ENCODE data around the gene FOXO3.
A peak's percentile ranks its signal among the peaks of the same experiment; 100 is the strongest.
"Not testable (repeated sequence)": the region's sequence is repeated elsewhere in the genome, so short reads cannot be mapped to it uniquely, and the experiment has no call there.

Gene FOXO3

DNA sequence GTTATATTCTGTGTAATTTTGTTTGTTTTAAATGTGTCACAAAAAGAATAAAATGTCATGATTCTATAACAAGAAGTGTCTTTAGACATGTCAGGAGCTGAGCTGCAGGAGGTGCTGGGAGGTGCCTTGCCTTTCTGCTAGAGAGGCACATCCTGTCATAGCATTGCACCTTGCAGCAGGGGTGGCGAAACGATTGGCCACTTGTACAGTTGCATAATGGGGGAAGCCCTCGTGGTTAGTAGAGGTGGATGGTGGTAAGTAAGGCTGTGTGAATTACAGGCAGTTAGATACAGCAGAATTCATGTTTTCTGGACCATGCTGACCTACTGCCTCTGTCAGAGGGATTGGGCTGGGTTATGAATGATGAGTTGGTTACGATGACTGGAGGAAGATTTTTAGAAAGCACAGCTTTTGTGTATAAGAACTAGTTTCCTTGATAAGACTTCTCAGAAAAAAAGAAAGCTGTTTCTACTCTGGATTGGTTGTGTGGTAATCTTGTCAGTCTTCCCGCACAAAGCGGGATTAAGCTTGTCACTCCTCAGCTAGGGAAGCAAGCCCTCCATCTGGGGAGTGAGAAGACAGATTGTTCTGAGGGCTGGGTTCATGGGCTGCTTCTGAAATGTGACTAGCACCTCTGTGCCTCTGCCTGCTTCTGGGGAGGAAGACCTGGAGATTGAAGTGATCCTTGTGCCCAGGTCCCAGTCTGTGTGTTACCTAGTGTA, 74.9 kb downstream of the FOXO3 start:
- DNase-seq = no peak

DNA sequence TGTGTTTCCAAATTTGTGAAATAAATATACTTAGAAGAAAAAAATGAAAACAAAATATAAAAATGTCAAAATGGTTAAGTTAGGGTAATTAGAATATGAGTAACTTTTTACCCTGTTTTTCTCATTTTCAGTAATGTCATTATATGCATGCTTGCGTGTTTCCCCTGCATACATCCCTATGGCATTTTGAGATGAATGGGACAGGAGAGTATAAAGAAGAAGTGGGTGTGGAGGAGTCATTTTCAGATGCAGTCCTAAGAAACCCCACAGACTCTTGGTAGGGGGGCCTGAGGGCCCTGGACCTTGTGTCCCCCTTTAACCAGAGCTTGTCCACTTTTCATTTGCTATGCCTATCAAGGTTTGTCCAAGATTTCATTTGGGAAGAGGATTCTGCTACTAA, 77.2 kb downstream of the FOXO3 start:
- DNase-seq = no peak

DNA sequence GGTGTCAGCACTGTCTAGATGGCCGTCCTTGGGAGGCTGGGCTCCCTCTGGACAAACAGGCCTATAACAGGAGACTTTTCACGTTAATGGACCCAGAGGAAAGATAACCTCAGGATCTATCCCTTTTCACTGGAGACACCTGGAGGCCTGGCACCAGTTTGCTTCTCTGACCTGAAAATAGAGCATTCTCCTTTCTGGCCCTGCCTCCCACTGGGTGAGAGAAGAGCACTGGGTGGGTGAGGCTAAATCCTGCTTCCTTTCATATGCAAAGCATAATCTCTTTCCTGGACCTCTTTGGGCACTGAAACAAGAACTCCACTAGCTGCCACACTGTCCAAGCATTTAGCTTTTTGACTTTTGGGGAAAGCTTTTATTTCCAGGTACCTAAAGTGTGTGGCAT, 78.3 kb downstream of the FOXO3 start:
- no peak for DNase-seq

DNA sequence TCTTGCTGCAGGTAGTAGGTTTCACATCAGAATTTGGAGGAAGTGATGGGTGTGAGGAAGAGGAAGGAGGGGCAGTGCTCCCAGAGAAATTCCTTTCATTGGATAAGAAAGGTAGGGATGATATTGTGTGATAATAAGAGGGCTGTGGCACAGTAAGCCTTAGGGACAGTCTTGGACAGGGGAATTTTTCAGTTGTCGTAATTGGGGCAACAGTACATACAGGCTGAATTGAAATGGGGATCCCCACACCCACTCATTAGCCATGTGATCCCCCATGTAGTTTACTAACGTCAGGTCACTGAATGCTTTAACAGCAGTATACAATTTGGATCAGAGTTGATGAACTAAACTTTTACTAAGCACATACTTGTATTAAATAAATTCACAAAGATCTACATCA, 79.4 kb downstream of the FOXO3 start:
- no peak for DNase-seq

DNA sequence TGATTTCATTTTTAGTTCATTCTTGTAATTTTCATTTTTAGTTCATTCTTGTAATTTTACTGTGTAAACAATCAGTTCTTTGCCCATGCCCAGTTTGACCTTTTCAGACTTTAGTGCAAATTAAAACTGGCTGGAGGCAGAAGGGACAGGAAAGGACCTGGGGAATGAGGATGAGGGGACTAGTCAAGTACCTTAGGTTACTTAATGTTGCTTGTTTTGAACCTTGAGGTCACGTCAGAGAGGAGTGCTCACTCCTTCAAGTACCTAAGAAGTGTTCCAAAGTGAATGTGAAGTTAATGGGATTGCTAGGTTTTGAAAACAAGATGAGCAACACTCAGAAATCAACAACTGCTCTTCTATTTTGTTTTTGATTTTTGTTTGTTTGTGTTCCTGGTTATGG, 82.5 kb downstream of the FOXO3 start:
- DNase-seq = no peak

DNA sequence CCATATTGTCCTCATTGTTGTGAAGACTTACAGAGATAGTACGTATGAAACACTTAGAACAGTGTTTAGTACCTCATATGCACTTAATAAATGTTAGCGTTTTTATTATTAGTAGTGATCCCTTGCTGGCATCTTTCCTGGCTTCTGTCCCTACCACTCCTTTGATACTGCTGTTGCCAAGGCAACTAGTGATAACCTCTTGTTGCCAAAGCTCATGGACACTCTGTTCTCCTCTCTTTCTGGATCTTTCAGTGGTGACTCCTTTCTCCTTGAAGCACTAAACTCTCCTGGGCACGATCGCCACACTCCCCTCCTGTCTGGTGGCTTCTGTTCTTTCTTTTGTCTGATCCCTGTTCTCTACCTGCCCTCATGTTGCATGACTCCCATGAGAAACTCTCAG, 83.5 kb downstream of the FOXO3 start:
- DNase-seq = no peak

DNA sequence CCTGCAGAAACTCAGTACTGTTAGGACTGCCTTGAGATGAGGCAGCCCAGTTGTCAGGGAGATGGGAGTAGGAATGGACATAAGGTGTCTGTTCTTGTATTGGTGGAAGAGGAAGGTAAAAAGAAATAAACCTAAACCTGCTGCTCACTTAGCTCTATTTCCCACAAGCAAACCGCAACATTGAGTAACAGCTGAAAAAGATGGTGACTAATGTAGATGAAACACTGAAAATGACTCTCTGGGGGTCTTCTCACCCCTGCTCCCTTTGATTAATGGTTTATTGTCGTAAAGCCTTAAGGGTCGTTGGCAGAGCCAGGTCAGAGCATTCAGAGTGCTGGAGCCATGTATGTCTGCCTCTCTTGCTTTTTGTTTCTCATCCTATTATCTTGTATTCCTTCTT, 87.5 kb downstream of the FOXO3 start:
- DNase-seq = no peak

DNA sequence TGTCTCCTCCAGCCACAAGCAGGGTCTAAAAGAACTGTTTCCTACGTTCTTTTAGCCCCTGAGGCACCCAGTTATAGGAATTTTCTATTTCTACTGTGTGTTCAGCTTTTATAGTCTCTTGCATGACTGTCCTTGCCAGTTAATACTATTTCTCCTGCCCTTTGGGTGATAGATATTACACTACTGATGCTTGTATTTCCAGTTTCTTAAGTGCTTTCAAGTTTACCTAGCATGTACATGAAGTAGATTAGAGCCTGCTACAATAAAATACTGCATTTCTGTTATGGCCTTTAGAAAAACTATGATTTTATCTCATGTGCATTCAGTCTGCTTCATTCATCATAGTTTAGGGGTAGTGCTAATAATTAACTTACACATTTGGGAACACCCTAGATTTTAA, 89.6 kb downstream of the FOXO3 start:
- DNase-seq = no peak

DNA sequence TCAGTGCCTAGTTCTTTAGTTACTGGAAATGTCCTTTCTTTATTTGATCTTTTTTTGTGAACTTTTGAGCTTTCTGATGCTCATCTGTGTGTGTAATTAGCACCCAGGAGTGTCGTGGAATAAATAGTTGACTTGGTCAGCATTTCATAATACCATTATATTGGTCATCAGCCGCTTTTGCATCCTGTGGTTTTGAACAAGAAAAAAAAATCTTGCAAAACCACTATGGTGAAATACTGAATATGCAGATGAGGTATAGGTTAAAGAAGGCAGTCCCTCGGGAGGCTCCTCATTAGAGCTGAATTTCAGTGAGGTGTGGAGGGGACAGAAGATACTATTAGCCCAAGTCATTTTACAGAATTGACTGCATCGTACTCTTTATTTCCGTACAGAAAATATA, 90.1 kb downstream of the FOXO3 start:
- no peak for DNase-seq

DNA sequence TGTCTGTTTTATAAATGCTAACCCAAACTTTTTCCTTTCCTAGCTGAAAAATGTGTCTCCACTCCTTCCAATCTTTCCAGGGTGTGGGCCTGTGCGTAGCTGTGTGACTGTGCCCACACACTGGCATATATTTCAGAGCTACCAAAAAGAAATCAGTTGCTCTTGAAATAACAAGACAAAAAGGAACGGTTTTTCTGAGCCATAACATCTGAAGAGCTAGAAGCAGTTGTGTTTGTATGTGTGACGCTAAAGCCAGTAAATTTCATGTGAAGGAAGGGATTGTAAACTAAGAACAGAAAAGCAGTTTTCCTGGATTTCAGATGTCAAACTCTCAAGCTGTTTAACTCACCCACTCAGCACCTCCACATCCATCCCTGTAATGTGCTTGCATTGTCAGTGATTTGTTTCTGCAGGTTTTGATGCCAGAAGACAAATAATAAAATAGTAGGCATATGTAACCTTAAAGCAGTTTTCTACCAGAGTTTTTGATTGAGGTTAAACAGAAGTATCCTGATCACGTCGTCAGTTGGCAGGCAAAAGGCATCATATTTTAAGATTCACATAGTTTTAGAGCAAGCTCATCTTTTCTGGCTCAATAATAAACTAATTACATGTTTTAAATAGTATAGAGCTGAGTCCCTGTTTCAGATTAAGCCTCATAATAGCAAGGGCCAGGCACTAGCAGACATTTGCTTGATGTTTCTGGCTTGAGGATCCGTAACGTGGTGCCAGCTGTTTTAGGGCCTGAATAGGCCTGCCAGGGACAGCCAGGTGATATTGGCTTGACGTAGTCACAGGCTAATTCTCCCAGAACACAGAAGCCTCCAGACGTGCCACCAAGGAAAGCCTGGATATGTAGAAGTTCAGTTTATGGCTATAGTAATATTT, 90.9 kb downstream of the FOXO3 start:
- DNase-seq = no peak

DNA sequence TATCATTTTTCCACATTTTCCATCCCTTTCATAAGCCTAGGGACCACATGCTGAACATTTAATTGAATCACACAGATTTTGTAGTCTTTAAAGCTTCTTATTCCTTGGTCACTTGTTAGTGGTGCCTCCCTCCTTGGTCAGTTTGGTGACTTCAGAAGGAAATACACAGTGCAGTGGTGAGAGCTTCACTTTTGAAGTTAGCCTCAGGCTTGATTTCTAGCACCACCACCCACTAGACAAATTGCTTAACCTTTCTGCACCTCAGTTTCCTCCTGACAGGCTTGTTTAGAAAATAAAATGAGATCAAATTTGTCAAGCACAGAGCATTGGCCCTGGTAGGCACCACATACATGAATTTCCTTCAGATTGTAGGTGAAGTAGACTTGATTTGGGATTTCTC, 91.7 kb downstream of the FOXO3 start:
- no peak for DNase-seq

DNA sequence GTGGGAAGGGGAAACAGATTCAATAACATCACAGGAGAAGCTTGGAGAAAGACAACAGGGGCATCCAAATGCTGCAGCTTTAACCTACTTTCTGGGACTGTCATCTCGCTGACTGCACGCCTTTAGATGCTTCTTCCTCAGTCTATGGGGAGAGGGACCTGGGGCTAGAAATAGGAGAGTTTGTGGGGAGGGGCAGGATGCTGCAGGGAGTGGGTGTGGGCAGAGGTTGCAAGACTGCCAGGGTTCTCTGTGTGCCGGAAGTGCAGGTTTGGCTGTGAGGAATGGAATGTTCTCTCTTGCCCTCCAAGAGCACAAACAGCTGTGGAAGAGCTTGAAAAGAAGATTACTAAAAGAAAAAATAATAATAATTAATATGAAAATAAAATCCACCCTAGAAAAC, 93.2 kb downstream of the FOXO3 start:
- no peak for DNase-seq

DNA sequence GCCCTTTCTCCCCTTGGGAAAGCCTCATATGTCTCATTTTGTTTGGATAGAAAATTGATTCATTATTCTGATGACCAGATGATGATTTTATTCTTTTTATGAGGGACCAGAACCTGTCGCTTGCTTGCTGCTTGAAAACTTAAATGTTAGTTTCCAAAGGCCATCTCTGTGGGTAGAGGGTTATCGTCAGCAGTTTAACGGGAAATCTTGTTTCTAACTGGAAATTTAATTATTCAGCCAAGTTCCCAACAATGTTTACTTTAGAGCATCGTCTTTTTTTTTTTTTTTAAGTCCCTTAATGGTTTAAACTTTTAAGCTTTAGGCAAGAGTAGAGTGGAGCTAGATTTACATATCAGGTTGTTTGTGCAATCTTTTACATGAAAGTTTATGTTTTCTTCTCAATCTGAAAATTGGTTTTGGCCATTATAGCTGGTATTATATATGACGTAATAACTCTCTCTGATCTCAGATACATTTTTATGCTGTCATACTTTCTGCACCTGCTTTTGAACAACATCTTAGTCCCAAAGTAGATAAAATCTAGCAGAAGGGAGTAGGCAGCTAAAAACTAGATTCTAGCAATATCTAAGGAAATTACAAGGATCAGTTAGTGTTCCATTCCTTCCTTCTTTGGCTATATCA, 93.9 kb downstream of the FOXO3 start:
- no peak for DNase-seq

DNA sequence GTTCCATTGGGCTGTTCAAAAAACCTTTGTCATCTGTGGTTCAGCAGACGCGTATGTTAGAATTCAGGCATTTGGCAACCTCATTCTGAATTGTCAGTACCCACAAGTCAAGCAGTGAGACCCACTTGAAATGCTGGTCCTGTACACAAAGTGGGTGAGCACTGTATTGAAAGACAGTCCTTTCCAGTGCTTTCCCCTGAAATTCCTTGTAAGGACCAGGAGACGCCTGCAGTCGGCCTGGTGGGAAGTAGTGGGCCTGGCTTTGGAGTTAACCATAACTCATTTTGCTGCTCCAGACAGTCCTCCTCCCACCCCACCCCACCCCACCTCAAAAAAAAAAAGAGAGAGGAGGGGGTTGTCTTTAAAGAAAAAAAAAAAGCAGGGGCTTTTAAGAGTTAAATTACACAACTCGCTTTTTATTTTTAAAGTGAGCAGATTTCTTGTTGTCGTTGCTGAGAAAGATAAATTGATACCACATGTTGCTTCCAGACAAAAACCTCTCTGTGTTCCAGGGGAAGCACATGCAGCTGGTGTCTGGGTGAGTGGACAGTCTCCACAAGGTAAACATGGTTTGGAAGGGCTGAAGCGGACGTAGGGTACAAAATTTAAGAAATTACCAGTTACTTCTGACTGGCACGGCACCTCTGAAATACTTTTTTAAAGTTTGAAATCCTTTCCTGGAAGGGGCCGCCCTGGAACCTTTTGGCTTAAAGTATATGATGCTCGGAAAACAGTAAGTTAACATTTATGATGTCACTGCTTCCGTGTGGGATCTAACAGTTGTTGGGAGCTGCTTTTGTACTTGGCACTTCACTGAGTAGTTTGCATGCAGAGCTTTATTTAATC, 95.3 kb downstream of the FOXO3 start:
- DNase-seq = peak; percentile 22

DNA sequence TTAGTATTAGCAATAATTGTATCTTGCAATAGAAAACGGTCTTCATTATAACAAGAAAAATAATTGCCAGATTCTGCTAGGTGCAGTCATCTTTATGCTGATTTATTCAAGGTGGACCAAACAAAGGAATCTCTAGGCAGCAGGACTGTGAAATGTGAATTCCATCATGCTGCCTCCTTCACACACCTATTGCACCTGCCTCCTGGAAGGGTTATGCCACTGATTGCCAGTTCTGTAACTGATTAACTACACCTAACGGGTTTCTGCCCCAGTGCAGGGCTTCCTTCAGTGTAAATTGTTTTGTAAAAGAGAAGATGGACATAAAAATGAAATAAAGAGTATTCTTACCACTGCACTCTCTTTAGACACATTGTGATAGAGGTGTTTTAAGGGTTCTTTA, 96.1 kb downstream of the FOXO3 start:
- DNase-seq = no peak

DNA sequence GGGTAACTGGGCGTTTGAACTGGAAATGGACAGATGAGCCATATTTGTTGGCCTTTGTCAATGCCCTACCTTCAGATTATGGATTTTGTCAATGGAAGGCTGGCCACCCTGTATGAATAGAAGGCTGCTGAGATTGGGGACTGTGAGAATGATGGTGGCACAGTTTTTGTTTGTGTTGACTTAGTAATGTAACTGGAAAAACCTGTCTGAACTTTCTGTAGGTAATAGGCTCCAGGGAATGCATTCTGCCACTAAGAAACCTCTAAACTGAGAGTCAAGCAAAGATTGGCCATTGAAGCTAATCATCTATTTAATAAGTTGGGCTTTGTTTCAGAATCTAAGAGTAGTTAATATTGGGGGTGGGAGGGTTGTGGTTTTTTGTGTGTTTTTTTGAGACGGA, 97.5 kb downstream of the FOXO3 start:
- DNase-seq = no peak

DNA sequence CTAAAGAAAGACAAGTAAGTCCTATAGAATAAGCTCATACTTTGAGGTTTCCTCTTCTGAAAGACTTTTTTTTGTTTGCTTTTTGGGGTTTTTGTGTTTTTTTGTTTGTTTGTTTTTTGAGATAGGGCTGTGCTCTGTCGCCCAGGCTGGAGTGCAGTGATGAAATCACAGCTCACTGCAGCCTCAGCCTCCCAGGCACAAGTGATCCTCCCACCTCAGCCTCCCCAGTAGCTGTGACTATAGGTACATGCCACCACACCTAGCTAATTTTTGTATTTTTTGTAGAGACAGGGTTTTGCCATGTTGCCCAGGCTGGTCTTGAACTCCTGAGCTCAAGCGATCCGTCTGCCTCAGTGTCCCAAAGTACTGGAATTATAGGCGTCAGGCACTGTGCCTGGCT, 98.1 kb downstream of the FOXO3 start:
- not testable (repeated sequence) for DNase-seq

DNA sequence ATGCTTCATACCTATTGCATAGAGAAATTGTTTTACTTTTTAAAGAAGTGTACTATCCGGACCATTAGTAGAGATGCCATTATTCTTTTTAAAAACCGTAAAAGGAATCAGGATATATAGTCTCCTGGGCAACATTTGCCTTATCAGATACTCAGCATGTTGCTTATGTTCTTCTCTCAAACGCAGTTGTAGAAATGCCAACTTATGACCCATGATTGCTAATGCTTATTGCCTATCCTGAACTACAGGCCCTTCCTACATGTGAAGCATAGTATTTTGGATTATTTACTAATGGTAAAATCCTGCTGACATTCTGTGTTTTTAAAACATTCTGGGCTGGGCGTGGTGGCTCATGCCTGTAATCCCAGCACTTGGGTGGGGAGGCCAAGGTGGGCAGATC, 99.5 kb downstream of the FOXO3 start:
- DNase-seq = no peak

DNA sequence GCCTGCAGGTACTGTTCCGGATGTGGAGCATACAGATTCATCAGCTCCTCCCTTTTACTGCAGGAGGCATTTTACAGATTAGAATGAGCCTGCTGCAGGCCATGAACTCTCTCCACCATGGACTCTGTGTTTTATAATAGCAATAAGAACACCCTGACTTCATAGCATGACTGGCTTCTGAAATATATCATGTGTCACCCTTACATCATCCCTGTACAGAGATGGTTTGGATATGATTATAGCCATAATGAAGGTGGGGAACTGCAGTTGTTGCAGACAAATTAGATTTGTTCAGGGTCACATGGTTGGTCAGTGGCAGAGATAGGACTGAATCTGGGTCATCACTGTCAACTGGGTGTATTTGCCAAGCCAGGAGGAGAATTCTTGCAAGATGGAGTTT, 100.7 kb downstream of the FOXO3 start:
- no peak for DNase-seq

DNA sequence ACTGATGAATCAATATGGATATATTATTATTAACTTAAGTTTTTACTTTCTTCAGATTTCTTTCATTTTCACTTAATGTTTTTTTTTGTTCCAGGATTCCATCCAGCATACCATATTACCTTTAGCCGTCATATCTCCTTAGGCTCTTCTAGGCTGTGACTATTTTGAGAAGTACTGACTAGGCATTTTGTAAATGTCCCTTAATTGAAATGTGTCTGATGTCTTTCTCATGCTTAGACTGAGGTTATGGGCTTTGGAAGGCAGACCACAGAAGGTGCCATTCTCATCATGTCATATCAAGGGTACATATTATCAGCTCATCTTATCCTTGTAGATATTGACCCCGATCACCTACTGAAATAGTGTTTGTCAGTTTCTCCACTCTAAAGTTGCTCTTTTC, 101.3 kb downstream of the FOXO3 start:
- no peak for DNase-seq

DNA sequence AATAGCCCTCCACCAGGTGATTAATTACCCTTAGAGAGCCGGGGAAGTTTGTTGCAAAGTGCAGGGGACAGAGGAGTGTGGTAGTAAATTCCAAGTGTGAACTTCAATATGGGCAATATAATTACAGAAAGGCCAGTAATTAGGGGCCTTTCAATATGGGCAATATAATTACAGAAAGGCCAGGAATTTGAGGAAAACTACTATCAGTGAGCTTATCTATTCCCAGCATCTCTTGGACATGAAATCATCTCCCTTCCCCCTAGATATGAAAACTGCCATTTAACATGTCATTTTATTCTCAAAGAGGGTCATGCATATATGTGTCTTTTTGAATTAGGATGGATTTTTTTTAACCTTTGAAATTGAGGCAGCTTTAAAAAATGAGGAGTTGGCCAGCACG, 102.0 kb downstream of the FOXO3 start:
- no peak for DNase-seq

DNA sequence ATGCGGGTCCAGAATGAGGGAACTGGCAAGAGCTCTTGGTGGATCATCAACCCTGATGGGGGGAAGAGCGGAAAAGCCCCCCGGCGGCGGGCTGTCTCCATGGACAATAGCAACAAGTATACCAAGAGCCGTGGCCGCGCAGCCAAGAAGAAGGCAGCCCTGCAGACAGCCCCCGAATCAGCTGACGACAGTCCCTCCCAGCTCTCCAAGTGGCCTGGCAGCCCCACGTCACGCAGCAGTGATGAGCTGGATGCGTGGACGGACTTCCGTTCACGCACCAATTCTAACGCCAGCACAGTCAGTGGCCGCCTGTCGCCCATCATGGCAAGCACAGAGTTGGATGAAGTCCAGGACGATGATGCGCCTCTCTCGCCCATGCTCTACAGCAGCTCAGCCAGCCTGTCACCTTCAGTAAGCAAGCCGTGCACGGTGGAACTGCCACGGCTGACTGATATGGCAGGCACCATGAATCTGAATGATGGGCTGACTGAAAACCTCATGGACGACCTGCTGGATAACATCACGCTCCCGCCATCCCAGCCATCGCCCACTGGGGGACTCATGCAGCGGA, 102.9 kb downstream of the FOXO3 start:
- DNase-seq = not testable (repeated sequence)
